Mesothelial cell of epicardium (in vitro differentiated cells): ENCODE results near the gene SYT1. TPM values are rescaled to one million over a fixed set of nuclear protein-coding genes. Genes with fewer than 3 reads are reported as not detected.
A peak's percentile ranks its signal among the peaks of the same experiment; 100 is the strongest.

Experiments
- DNase-seq, 2 experiments: peaks; one replicate each; pipeline ENCODE4 v3.0.0; 2021; ENCODE audit warnings: low spot score in 2 of 2; ENCODE audit not compliant: unreplicated experiment in 2 of 2
- H3K27ac Mint-ChIP-seq: 2 replicates; pipeline ENCODE4 v1.8.0; 2021; ENCODE audit warnings: mixed read lengths
- H3K27me3 Mint-ChIP-seq: 2 replicates; pipeline ENCODE4 v1.8.0; 2021; ENCODE audit warnings: low read depth, mixed read lengths
- H3K36me3 Mint-ChIP-seq: 2 replicates; pipeline ENCODE4 v1.8.0; 2021; ENCODE audit warnings: mixed read lengths
- H3K4me1 Mint-ChIP-seq: 2 replicates; pipeline ENCODE4 v1.8.0; 2021; ENCODE audit warnings: mixed read lengths
- H3K4me3 Mint-ChIP-seq: 2 replicates; pipeline ENCODE4 v1.8.0; 2021; ENCODE audit warnings: mild to moderate bottlenecking, moderate library complexity, mixed read lengths
- H3K9me3 Mint-ChIP-seq: 2 replicates; pipeline ENCODE4 v1.8.0; 2021; ENCODE audit warnings: mixed read lengths
- CTCF ChIP-seq: fragments of 200-600 bp; sonication (generic); IDR thresholded peaks from one replicate; pipeline ENCODE4 v1.5.0; 2021; ENCODE audit warnings: antibody characterized with exemption; ENCODE audit not compliant: unreplicated experiment
- total RNA-seq: library from RNA; stranded (reverse); gene quantifications from 3 replicates; pipeline ENCODE4 v1.2.1, GENCODE V29; 2021

The SYT1 gene
- total RNA-seq, 1 donor from 2014 or later: 13.6 TPM

GRCh38 chr12:79414252-79414651 is 549.7 kb downstream of the SYT1 start:
- Mint-ChIP-seq H3K4me1 (peaks cover 78% of the 10 kb centered on the region), H3K27me3 (no peaks in the 10 kb centered on the region), H3K9me3 (no peaks in the 10 kb centered on the region), H3K36me3 (no peaks in the 10 kb centered on the region), H3K4me3 (no peak overlapping the region), H3K27ac (peak overlapping the region; percentile 92)
- no peak for TF ChIP-seq CTCF
- no peak for DNase-seq

- Mint-ChIP-seq H3K4me1 (peaks cover 76% of the 10 kb centered on the region), H3K4me3 (no peak overlapping the region)
These were observed 550.7 kb downstream of the SYT1 start for GRCh38 chr12:79415321-79415720.

GRCh38 chr12:79415746-79416435 is 551.3 kb downstream of the SYT1 start:
- H3K36me3 Mint-ChIP-seq: no peaks in the 10 kb centered on the region
- no peak for TF ChIP-seq CTCF
- H3K4me3 Mint-ChIP-seq: no peak overlapping the region
- H3K4me1 Mint-ChIP-seq: peaks cover 76% of the 10 kb centered on the region
- DNase-seq: no peak
- H3K27ac Mint-ChIP-seq: peak overlapping the region; percentile 92
- H3K27me3 Mint-ChIP-seq: no peaks in the 10 kb centered on the region
- no peaks in the 10 kb centered on the region for H3K9me3 Mint-ChIP-seq

More at GRCh38 chr12:79415321-79415720, 550.7 kb downstream of the SYT1 start:
- Mint-ChIP-seq H3K27me3 (no peaks in the 10 kb centered on the region), H3K27ac (peak overlapping the region; percentile 92), H3K36me3 (no peaks in the 10 kb centered on the region), H3K9me3 (no peaks in the 10 kb centered on the region)
- no peak for TF ChIP-seq CTCF
- no peak for DNase-seq

- no peaks in the 10 kb centered on the region for H3K36me3 Mint-ChIP-seq
- DNase-seq: no peak
- H3K27ac Mint-ChIP-seq: peak overlapping the region; percentile 88
- no peaks in the 10 kb centered on the region for H3K9me3 Mint-ChIP-seq
- H3K27me3 Mint-ChIP-seq: no peaks in the 10 kb centered on the region
- peak; percentile 31 for TF ChIP-seq CTCF
- peaks cover 84% of the 10 kb centered on the region for H3K4me1 Mint-ChIP-seq
- H3K4me3 Mint-ChIP-seq: no peak overlapping the region
These were observed 555.6 kb downstream of the SYT1 start for GRCh38 chr12:79420146-79420618.

- no peaks in the 10 kb centered on the region for H3K27me3 Mint-ChIP-seq
- H3K36me3 Mint-ChIP-seq: no peaks in the 10 kb centered on the region
- TF ChIP-seq CTCF: no peak
- no peaks in the 10 kb centered on the region for H3K9me3 Mint-ChIP-seq
- H3K4me1 Mint-ChIP-seq: peaks cover 80% of the 10 kb centered on the region
- DNase-seq: no peak
- peak overlapping the region; percentile 87 for H3K27ac Mint-ChIP-seq
- no peak overlapping the region for H3K4me3 Mint-ChIP-seq
These were observed 556.7 kb downstream of the SYT1 start for GRCh38 chr12:79421236-79421740.
